HG03045 (cell line): Measurements from ENCODE around the gene ITSN2.
"Not testable (repeated sequence)": the region's sequence is repeated elsewhere in the genome, so short reads cannot be mapped to it uniquely, and the experiment has no call there.

Source experiments
- ATAC-seq: cut with Tn5 transposase; IDR thresholded peaks from one replicate; pipeline ENCODE4 v1.9.1; 2021; ENCODE audit warnings: mild to moderate bottlenecking, moderate library complexity; ENCODE audit not compliant: unreplicated experiment

The ITSN2 gene

DNA sequence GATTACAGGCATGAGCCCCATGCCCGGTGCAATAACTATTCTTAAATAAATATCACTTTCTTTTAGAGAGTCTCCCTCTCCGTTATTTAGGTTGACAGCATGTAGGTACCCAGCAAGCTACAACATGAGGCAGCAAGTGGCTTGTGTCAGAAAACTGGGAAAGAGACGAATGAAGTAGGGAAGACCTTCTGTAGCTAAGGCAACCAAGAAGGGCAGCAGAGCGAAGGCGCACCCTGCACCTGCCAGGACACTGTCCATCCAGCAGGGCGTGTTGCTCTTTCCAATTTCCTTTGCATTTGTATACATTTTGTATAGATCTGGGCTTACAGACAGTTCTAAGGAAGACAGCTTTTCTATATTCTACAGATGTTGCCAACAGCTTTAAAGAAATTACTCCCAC is 137.4 kb downstream of the ITSN2 start:
- ATAC-seq, result no peak

DNA sequence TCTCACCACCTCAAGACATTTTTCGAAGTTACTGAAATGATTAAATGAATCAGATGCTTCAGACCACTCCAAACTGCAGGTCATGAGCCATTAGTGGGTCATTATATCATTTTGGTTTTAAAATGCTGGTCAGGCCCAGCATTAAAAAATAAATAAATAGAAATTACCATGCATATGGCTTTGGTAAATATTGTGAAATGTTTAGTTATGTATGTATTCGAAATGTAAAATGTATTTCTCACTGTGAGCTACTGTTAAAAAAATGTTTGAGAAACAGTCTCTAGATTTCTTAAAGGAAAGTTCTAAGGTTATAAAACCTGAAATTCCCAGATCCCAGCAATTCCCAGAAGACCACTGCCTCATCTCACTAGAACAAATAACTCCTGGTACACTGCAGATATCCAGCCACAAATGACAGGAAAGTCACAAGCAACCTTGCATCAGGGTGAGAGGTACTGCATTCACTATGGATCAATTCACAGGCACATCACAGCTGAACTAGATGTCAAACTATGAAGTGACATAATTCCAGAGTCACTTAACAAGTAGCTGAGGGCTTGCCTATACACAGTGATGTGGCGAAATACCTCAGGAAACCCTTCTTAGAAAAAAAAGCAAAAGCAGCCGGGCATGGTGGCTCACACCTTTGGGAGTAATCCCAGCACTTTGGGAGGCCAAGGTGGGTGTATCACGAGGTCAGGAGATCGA is 138.8 kb downstream of the ITSN2 start:
- no peak for ATAC-seq

- no peak for ATAC-seq
Observed at GRCh38 chr2:24220554-24221291, 139.6 kb downstream of the ITSN2 start.

DNA sequence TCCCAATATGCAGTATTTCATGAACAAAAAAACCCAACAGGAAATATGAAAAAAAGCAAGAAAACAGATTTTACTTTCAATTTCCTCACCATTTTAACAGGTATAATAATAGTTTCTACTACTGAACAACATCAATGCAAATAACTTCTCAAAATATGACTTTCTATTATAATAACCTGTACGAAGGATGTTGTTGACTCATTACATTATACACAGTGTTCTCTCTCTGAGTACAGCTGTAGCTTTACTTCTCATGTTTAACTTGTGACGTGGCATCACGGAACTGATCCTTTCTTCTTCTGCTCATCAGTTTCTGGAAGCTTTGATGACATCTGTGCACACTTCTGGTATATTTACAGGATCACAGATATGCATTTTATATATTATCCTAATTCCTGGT is 145.5 kb downstream of the ITSN2 start:
- ATAC-seq, result peak; percentile 92

DNA sequence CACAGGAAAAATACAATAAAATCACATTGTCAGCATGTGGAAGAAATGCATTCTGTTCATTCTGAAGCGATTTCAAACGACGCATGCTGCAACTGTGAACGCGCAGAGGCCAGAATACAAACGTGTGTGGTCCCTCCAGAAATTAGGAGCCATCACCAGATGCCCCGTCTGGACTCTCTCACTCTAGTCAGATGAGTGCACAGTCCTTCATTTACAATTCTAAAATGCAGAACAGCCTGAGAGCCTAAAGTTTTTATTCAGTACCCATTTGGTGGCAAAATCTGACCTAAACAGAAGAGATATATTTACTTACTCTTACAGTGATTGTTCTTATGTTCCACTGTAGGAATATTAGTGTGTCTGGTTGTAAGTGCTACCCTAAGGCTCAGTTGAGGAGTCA is 148.9 kb downstream of the ITSN2 start:
- no peak for ATAC-seq

GRCh38 chr2:24210723-24211122 is 149.6 kb downstream of the ITSN2 start:
- no peak for ATAC-seq

- no peak for ATAC-seq
Observed at GRCh38 chr2:24210106-24210455, 150.3 kb downstream of the ITSN2 start.

DNA sequence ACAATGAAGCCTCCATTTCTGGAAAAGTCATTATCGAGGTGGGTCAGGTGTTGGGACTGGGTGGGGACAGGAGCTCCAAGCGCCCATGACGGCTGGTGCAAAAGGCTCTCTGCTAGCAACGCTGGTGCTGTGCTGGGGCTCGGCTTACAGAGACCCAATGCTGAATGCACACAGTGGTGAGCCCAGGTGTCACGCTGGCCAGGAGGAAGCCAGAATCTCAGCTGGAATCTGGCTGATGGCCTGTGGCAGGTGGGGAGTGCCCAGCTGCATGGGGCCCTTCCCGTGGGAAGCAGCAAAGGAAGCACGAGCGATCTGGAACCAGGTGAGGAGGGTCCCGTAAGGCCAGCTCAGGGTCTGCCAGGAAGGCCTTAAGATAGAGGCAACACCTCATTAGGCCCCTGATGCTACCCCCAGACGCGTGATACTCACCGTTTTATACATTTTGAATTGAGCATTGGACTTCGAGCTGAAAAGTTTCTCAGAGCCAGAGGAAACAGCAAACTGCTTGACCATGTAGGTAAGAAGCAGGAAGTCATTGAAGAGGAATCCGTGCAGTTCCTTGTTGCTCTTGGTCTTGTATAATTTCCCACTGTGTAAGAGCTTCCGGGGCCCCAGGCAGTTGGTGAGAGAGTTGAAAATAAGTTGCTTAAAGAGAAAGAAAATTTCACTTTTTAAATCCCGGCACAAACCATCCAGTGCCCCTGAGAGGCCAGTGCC is 150.8 kb downstream of the ITSN2 start:
- ATAC-seq, result no peak

DNA sequence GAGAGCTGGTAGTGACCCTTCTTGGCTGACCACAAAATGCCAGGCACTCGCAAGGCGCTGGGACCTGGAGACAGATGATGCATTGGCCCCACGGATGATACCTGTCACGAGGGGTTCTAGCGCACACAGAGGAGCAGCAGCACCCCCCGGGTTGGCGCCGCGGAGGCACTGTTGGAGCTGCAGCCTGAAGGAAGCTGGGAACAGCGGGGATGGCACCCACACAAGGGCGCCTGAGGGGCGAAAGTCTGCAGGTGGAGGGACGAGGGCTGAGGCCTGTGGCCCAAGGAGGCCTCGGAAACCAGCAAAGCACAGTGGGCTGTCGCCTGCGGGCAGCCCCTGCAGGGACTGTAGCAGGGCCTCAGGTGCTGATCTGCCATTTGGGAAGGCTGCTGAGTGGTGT is 151.8 kb downstream of the ITSN2 start:
- no peak for ATAC-seq

- ATAC-seq, result no peak
Observed at GRCh38 chr2:24207359-24207758, 153.0 kb downstream of the ITSN2 start.

DNA sequence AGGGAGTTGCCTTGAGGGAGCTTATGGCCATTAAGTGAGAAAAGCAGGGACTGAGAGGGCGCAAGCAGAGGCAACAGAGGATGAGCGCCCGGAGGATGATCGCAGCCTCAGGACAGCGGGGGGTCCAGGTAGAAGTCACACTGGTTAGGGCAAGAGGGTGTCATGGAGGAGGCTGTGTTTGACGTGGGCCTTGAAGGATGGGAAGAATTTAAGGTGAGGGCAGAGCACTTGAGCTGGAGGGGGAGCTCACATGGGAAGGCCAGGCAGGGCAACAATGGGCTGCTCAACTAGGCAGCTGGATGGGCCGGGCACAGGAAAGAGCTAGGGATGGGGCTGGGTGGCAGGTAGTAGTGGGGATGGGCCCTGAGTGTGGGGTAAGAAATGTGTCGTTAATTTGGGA is 153.6 kb downstream of the ITSN2 start:
- no peak for ATAC-seq

DNA sequence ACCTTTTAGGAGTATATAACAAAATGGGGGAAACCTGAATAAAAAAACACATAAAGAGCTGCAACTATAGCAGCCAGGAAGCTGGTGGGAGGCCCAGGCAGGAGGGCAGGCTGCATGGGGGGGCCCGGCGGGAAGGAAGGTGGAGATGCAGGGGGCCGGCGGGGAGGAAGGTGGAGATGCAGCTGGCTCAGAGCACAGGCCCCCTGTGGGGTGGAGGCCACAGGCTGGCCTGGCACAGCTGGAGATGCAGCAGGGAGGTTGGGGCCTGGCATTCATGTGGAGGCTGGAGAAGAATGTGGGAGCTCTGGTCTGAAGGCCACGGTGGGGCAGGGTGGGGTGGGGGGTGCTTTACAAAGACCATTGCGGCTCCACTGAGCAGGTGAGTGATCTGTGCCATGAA is 154.1 kb downstream of the ITSN2 start:
- ATAC-seq, result no peak

GRCh38 chr2:24205131-24205530 is 155.2 kb downstream of the ITSN2 start:
- no peak for ATAC-seq

DNA sequence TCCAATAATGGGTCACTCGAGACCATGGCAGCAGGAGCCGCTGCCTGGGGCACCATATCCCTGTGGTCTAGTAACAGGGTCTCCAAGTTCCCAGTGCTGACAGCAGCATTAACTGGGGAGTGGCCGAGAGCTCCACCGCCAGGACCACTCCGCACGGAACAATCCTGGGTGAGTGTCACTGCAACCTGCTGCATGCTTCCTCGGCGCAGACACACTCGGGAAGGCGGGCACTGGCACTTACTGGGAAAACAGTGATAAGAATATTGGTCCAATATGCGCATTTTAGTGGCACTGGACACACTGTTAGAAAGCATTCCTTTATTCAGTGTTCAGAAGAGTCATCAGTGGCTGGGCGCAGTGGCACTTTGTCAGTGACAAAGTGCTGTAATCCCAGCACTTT is 155.8 kb downstream of the ITSN2 start:
- no peak for ATAC-seq

DNA sequence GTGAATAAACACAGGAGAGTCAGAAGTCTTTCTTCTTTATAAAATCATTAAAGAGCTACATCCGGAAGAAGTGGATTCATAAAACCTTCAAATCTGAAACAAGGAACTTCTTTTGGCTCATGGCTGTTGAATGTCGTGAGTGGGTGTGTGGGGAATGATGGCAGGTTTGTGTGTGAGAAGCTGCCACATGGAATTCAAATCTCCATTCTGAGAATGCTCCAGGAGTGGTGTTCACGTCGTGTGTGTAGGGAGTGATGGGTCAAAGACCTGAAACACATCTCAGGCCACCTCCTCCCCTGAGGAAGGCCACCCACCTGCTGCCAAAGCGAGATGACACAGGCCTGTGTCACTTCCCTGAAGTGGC is 156.6 kb downstream of the ITSN2 start:
- no peak for ATAC-seq

DNA sequence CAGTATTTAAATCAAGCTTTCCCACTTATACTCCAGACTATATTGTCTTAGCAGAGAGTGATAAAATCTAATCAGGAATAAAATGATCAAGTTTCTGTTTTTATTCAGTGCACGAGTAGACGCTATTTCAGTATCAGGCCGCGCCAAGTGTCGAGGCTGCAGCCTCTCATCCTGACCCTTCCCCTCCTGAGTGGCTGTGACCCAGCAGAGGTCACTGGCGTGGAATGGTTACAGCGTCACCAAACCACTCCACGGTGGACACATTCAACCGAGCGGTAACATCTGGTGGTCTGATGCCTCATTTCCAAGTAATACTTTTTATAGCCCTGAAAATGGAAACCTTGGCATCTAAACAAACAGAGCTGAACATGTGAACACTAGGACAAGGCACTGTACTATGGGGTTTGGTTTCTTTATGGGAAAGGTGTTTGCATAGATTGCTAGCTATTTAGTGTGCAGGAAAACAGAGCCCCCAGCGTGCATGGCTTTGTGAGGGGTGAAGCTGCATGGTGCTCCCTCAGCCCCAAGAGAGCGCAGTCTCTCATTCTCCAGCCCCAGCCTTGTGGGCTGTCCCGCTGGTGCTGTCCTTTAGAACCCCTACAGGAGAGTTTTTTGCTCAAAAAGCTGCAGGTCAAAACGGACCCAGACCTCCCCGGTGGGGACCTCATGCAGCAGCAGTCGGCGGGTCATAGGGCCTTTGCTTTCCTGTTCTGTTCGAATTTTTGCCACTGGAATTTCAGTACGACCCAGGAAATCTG is 157.1 kb downstream of the ITSN2 start:
- no peak for ATAC-seq

- ATAC-seq, result no peak
Observed at GRCh38 chr2:24200799-24201198, 159.5 kb downstream of the ITSN2 start.

DNA sequence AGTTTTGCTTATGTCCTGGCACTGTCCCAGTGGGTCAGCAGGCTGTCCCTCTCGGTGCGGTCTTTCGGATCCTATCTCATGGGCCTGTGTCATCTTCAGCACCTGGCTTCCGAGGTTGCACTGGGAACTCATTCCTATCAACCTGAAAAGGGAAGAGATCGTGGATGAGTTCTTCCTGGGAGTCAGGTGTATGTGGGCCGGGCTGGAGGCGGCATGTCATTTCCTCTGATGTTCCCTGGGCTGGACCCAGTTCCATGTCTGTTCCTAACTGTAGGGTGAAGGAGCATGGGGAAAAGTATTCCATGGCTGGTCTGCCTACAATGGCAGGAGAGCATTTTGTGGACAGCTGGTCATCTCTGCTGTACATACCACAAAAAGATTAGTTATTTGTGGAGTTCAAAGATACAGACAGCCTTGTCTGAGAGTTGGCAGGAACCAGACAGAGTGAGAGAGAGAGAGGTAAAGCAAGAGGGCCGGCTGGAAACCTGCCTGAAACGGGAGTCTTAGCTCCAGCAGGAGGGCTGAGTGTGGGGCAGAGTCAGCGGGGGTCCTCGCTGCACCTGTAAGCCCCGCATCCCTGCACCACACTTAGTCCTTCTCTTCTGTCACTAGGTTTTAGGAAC is 160.3 kb downstream of the ITSN2 start:
- no peak for ATAC-seq

GRCh38 chr2:24197213-24197612 is 163.1 kb downstream of the ITSN2 start:
- not testable (repeated sequence) for ATAC-seq

GRCh38 chr2:24191848-24192247 is 168.5 kb downstream of the ITSN2 start:
- ATAC-seq, result no peak

GRCh38 chr2:24191156-24191555 is 169.2 kb downstream of the ITSN2 start:
- ATAC-seq, result no peak
